ENCODE measurements around the gene RRP36.
"Not testable (repeated sequence)": the region's sequence is repeated elsewhere in the genome, so short reads cannot be mapped to it uniquely, and the experiment has no call there.

Gene RRP36

DNA sequence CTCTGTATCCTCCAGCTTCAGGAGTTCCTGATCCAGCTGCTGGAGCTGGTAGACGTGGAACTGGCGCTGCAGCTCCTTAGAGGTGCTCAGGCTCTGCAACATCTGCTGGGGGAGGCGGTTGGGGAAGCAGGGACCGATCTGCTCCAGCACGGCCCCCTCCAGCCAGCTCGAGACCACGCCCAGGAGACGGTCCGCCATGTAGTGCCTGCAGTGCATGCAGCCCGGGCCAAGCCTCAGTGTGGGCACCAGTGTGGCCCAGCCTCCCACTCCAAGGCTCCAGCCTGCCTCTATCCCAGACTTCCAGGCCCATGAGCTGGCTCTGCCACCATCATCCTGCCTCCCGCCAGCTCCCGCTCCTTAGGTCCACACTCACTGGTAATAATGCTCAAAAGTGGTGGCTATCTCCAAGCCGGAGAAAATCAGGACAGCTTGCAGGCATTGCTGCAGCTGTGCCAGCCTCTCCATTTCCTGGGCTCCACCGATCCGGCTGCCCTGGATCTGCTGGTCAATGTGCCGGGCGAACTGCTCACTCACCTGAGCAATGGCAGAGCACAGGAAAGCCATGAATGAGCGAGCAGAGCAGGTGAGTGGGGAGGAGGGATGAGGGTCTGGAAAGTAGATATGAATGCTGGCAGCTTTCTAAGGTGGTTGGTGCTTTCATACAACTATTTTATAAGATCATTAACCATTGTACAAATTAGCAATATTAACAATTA is 19.3 kb downstream of the RRP36 start:
- no peak for DNase-seq

DNA sequence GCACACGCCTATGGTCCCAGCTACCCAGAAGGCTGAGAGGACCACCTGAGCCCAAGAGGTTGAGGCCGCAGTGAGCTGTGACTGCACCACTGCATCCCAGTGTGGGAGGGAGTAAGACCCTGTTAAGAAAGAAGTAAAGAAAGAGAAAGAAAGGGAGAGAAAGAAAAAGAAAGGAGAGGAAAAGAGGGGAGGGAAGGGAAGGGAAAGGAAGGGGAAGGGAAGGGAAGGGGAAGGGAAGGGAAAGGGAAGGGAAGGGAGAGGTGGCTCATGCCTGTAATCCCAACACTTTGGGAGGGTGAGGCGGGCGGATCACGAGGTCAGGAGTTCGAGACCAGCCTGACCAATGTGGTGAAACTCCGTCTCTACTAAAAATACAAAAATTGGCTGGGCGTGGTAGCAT is 20.1 kb downstream of the RRP36 start:
- DNase-seq: not testable (repeated sequence)

DNA sequence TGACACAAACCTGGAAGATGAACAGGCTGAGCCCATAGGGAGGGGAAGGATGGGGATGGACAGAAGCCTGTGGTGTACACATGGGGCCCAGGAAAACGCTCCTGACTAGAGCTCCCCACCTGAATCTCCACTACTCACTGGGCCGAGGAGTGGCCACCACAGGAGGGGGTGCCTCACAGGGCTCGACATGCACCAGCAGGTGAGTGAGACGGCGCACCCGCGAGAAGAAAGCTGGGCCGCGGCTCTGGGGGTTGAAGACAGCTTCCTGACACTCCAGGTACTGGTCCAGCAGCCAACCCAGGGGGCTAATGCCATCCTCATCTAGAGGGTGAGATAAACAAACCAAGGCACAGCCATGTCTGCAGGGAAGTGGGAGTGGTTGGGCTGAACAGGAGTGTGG is 21.9 kb downstream of the RRP36 start:
- no peak for DNase-seq

DNA sequence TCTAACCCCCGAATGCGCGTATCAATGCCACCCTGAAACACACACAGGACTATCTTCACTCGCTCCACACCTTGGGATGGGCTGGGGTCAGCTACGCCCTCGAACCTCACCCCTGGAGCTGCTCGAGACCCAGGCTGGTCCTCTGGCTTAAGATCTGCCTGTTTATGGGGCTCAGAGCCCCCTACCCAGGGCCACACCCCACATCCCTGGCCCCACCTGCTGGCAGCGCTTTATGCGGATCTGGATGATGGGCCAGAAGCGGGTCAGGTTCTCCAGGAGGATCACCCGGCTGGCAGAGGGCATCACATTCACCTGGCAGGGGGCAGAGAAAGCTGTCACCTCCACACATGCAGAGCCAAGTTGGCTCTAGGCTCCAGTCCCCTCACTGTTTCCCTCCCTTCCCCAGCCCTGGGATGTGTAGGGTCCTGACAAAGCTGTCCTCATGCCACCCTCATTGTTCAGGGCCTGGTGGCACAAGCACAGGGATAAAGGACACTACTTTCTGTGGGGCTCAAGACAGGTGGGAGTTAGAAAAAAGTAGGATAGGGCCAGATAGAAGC is 24.0 kb downstream of the RRP36 start:
- no peak for DNase-seq

DNA sequence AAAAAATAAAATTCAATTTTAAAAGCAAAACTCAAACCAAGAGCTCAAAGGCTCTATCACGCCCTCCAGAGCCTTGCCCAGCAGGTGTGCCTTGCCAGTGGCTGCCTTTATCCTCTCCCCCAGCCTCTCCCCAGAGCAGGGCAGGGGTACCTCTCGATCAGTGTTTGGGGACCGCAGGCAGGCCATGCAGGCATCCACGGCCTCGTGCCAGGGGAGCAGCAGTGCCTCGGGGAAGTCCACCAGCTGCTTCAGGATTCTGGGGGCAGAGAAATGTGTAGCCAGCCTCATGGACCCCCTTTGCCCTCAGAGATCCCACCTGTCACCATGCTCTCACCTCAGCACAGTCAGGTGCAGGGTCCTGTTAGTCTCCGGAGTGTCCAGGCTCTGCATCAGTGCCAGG is 26.6 kb downstream of the RRP36 start:
- no peak for DNase-seq

- DNase-seq: no peak
These were observed 29.6 kb downstream of the RRP36 start for GRCh38 chr6:43050981-43051380.

- no peak for DNase-seq
These were observed 30.9 kb downstream of the RRP36 start for GRCh38 chr6:43052225-43052841.

GRCh38 chr6:43052842-43053544 is 31.6 kb downstream of the RRP36 start:
- DNase-seq: peak; percentile 44

DNA sequence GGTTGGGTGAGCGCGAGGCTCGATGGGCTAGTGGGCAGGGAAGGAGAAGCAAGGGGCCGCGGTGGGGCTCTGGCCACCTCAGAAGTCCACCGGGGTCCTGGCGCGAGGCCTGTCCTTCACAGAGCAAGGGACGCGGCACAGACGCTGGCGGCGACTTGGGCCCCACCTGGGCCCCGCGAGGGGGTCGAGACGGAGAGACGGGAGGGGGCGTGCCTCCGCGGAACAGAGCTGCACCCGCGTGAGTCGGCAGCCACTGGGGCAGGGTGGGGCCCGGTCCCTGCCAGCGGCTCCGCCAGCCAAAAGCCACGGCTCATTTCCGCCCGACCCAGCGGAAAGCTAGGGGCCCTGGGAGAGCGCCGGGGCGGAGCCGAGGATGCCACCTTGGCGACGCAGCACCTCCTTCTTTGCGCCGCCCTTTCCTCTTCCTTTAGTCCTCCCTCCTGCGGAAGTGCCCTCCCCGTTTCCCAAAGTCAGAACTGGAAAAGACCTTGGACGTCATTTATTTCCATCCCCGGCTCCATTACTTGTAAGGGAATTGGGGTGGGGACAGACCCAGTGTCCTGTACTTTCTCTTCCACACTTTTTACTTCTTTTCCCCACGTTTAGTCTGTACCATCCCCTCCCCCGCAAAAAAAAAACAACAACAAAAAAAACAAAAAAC is 32.3 kb downstream of the RRP36 start, which contains the start of gene CUL7:
Gene CUL7, minus strand, starts transcription at position 307 of the 661 bp plus-strand sequence. CDS start 1,063 bp downstream, outside the sequence.
- peak; percentile 98 for DNase-seq

DNA sequence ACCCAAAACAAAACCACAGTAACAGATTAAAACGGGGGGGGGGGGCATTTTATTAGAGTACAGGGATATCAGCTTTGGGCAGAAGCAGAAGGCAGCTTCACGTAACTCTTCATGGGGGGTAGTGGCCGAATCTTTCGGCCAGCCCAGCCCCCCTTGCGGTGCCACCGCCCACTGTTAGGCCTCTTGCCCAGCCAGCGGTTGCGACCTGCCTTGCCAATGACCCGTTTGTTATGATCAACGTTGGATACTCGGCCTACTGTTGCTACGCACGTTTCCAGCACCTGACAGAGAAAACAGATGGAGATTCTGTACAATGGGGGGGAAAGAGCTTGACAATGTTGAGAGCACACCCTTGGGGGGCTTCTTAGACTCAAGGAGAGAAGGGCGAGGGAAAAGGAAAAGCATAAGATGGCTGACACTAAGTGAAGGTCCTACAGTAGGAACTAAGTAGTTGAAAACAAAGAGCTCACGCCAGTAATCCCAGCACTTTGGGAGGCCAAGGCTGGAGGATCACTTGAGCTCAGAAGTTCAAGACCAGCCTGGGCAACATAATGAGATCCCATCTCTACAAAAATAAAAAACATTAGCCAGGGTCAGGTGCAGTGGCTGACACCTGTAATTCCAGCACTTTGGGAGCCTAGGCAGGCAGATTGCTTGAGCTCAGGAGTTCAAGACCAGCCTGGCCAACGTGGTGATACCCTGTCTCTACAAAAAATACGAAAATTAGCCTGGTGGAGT is 33.0 kb downstream of the RRP36 start:
- DNase-seq: no peak

- DNase-seq: no peak
These were observed 34.5 kb downstream of the RRP36 start for GRCh38 chr6:43055966-43056365.

GRCh38 chr6:43058531-43058930 is 37.1 kb downstream of the RRP36 start:
- DNase-seq: no peak

- DNase-seq: peak; percentile 100
These were observed 38.0 kb downstream of the RRP36 start, which contains the start of the genes KLC4 and MRPL2 for GRCh38 chr6:43059168-43060033. Gene KLC4 (plus strand): TSS chr6:43059631. CDS start chr6:43061336, 1,705 bp downstream. Gene MRPL2 (minus strand): TSS chr6:43059434. CDS start chr6:43059381, 53 bp downstream.

GRCh38 chr6:43060034-43060754 is 38.8 kb downstream of the RRP36 start:
- peak; percentile 84 for DNase-seq

DNA sequence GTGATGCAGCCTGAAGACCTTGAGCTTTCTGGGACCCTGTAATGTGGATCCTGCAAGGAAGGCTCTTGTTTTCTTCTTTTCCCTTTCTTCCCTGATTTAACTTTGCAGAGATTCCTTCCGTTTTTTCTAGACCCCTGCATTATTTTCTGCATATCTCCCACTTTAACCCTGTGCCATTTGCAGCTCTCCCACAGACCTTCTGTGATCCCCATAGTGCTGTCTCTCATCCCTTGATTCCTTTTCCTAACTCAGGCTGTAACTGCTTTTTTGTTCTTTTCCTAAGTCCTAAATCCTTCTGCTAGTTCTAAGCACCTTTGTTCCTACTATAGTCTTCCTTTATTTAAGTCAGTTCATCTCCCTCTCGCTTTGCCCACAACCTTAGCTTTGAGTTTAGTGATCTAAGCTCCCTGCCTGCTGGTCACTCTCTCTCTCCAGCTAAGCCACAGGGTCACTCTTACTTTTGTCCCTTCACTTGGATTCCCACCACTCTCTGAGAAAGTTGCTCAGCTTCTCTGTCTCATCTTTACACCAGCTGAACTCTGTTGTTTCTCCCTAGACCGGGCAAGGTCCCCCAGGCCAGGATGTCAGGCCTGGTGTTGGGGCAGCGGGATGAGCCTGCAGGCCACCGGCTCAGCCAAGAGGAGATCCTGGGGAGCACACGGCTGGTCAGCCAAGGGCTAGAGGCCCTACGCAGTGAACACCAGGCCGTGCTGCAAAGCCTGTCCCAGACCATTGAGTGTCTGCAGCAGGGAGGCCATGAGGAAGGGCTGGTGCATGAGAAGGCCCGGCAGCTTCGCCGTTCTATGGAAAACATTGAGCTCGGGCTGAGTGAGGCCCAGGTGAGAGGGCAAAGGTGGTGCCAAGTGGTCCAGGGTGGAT is 39.6 kb downstream of the RRP36 start:
- no peak for DNase-seq

DNA sequence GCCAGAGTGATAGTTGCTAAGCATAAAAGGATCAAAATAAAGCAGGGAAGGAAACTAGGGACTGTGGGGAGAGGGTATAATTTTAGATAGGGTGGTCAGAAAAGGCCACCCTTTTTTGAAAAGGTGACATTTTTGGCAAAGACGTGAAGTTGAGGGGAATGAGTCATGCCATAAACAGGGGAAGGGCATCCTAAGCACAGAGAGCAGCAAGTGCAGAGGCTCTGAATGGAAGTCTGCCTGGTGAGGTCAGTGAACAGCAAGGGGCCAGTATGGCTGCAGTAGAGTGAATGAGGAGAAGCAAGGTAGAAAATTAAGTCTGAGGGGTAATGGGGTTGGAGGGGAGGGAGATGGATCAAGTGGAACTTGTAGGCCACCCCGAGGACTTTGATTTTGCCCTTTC is 40.4 kb downstream of the RRP36 start:
- DNase-seq: no peak

DNA sequence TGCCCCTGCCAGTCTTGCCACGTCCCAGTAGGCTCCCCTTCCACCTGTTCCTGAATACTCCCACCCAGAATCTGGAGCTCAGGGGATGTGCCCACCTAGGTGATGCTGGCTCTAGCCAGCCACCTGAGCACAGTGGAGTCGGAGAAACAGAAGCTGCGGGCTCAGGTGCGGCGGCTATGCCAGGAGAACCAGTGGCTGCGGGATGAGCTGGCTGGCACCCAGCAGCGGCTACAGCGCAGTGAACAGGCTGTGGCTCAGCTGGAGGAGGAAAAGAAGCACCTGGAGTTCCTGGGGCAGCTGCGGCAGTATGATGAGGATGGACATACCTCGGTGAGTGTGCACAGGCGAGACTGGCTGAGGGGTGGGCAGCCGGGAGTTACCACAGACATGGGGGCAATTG is 41.4 kb downstream of the RRP36 start:
- DNase-seq: no peak

DNA sequence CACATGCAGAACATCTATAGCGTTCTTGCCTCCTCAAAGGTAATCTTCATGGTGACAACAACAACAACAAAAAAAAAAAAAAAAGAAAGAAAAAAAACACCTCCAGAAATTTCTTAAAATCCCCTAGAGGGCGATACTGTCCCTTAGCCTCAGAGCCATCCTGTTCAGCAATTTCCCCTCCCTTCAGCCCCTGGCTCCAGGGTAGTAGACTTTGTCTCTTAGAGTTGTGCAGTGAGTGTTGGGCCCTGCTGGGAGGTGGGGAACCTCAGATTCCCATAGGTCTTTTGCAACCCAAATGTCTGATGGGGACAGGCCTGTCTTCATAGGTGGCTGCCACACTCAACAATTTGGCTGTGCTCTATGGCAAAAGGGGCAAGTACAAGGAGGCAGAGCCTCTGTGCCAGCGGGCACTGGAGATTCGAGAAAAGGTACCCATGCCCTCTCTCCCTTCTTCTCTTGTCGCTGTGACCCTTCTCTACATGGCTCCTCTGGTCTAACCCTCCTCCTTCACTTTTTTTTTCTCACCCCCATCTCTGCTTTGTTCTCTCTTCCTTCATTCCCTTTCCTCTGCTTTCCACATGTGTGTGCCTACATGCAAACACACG is 48.7 kb downstream of the RRP36 start:
- DNase-seq: peak; percentile 71
